Caco-2 (cell line): ENCODE data around the gene NUDT6. TPM values are rescaled to one million over a fixed set of nuclear protein-coding genes. Genes with fewer than 3 reads are reported as not detected.

Experiments used
- BruUV-seq: library from RNA; stranded (reverse); fragments of 400-500 nt; replicated peaks from 2 replicates; lab custom pipeline; 2021; lab: Mats Ljungman, UMichigan
- CTCF ChIA-PET: fragments of 300-600 bp; sonication (Branson Sonifier 250); formaldehyde crosslinking; loops from one replicate; lab custom pipeline; 2022; ENCODE audit warnings: antibody characterized with exemption; lab: Charles Lee
- POLR2A ChIA-PET: fragments of 300-600 bp; sonication (Branson Sonifier 250); formaldehyde crosslinking; loops from one replicate; lab custom pipeline; 2022; ENCODE audit warnings: antibody characterized with exemption; lab: Charles Lee
- DNase-seq, 2 experiments: peaks; one replicate each; pipeline versions ENCODE4 v3.0.0 to v3.0.0-alpha.2; 2020 to 2022
- H3K27me3 ChIP-seq: replicated peaks from 2 replicates; pipeline ENCODE4 v1.6.0; 2011; ENCODE audit warnings: low read length; ENCODE audit not compliant: control insufficient read depth, insufficient read depth
- H3K36me3 ChIP-seq: 2 replicates; pipeline ENCODE4 v1.5.1; 2011; ENCODE audit warnings: low read length; ENCODE audit not compliant: control insufficient read depth, insufficient read depth
- H3K4me1 ChIP-seq: fragments of 250-450 bp; sonication (Bioruptor Pico); 2 replicates; pipeline ENCODE4 v1.5.1; 2020; ENCODE audit warnings: mild to moderate bottlenecking
- H3K4me3 ChIP-seq: 2 replicates; pipeline ENCODE4 v1.5.1; 2011; ENCODE audit warnings: low read depth, mild to moderate bottlenecking, control low read depth, low read length
- H3K9me3 ChIP-seq: fragments of 250-450 bp; sonication (Bioruptor Pico); 2 replicates; pipeline ENCODE4 v1.5.1; 2020; ENCODE audit warnings: mild to moderate bottlenecking, moderate library complexity
- H3K27ac Mint-ChIP-seq: one replicate; pipeline ENCODE4 v1.8.0; 2022; ENCODE audit warnings: mixed read lengths; ENCODE audit not compliant: unreplicated experiment
- H3K27me3 Mint-ChIP-seq: one replicate; pipeline ENCODE4 v1.8.0; 2022; ENCODE audit warnings: mixed read lengths; ENCODE audit not compliant: insufficient read depth, unreplicated experiment
- H3K36me3 Mint-ChIP-seq: one replicate; pipeline ENCODE4 v1.8.0; 2022; ENCODE audit warnings: mild to moderate bottlenecking, mixed read lengths; ENCODE audit not compliant: insufficient read depth, unreplicated experiment
- H3K4me1 Mint-ChIP-seq: one replicate; pipeline ENCODE4 v1.8.0; 2022; ENCODE audit warnings: low read depth, mixed read lengths; ENCODE audit not compliant: unreplicated experiment
- H3K4me3 Mint-ChIP-seq: one replicate; pipeline ENCODE4 v1.8.0; 2022; ENCODE audit warnings: mild to moderate bottlenecking, moderate library complexity, mixed read lengths; ENCODE audit not compliant: unreplicated experiment
- H3K9me3 Mint-ChIP-seq: one replicate; pipeline ENCODE4 v1.8.0; 2022; ENCODE audit warnings: mixed read lengths; ENCODE audit not compliant: unreplicated experiment
- CTCF ChIP-seq, 2 experiments: fragments of 200-600 bp in 1 of 2; IDR thresholded peaks; 1 replicate in 1 of 2; 2 replicates in 1 of 2; pipeline versions ENCODE4 v1.5.1 to v1.8.0; 2011 to 2022; ENCODE audit warnings: antibody characterized with exemption in 1 of 2, control low read depth in 1 of 2, inconsistent platforms in 1 of 2, low read depth in 1 of 2, low read length in 1 of 2, mild to moderate bottlenecking in 1 of 2, moderate library complexity in 1 of 2; ENCODE audit not compliant: insufficient read depth in 1 of 2, severe bottlenecking in 1 of 2, unreplicated experiment in 1 of 2
- intact Hi-C: fragments of 100-400 bp; cut with micrococcal nuclease; formaldehyde crosslinking; loops from one replicate; pipeline ENCODE4 v1.10.0; 2022; ENCODE audit not compliant: unreplicated experiment
- total RNA-seq: library from RNA; stranded (reverse); gene quantifications from 2 replicates; pipeline ENCODE4 v1.2.3, GENCODE V29; 2022

Gene NUDT6
- total RNA-seq, 1 experiment from 2014 or later = 5.3 TPM

DNA sequence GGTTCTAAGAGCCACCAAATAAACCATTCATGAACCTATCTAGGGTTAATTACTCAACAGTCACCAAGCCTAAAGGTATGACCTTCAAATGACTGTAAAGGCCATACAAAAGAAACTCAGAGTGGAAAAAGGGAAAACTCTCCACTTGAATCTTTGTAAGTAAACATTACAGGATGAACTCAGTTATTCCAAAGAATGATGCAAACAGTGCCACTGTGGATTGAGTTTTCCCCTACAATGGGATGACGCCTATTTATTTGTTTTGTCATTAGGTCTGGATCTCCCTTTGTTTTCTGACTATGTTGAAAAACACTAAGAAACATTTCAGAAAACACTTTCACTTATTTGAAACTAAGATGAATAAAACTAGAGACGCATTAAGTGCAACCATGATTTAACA is 12.7 kb downstream of the NUDT6 start:
- Mint-ChIP-seq H3K27ac (no peak overlapping the region), H3K4me1 (no peaks in the 10 kb centered on the region), H3K36me3 (no peaks in the 10 kb centered on the region), H3K27me3 (no peaks in the 10 kb centered on the region), H3K4me3 (no peak overlapping the region), H3K9me3 (no peaks in the 10 kb centered on the region)
- no peak for TF ChIP-seq CTCF (IDR thresholded peaks at IDR 0.05; ENCODE audit: insufficient read depth in 1 of 2, low read depth in 1 of 2, low read length in 1 of 2, severe bottlenecking in 1 of 2, unreplicated experiment in 1 of 2)
- Histone ChIP-seq H3K36me3 (no peaks in the 10 kb centered on the region), H3K4me1 (no peaks in the 10 kb centered on the region), H3K9me3 (no peaks in the 10 kb centered on the region), H3K27me3 (no peaks in the 10 kb centered on the region), H3K4me3 (no peak overlapping the region)
- CTCF ChIA-PET = no interaction called here
- POLR2A ChIA-PET = no interaction called here
- no TSS peak for BruUV-seq
- intact Hi-C loops = loop anchor here (5.0 kb wide), 1 partner anchor 52 kb away; no protein-coding TSS in a partner anchor
- DNase-seq = no peak

DNA sequence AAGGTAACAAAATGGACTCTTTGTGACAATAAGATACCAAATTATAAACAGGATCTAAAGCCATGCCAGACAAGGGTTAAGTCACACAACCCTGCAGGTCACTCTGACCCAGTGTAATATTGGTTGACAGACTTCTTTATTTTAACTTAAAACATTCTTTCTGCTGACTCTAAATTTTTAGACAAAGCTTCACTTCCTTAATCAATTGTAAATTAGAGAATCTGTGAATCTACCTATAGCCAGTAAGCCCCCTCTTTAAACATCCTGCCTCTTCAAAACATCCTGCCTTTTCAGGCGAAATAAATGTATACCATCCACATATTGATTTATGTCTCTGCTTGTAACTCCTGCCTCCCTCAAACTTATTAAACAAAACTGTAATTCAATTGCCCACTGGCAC is 14.2 kb downstream of the NUDT6 start:
- no peak for DNase-seq
- Mint-ChIP-seq H3K36me3 (no peaks in the 10 kb centered on the region), H3K27ac (no peak overlapping the region), H3K9me3 (no peaks in the 10 kb centered on the region), H3K4me3 (no peak overlapping the region), H3K4me1 (no peaks in the 10 kb centered on the region), H3K27me3 (no peaks in the 10 kb centered on the region)
- ChIA-PET POLR2A (no interaction called here), CTCF (no interaction called here)
- Histone ChIP-seq H3K36me3 (no peaks in the 10 kb centered on the region), H3K4me1 (no peaks in the 10 kb centered on the region), H3K4me3 (no peak overlapping the region), H3K9me3 (no peaks in the 10 kb centered on the region), H3K27me3 (no peaks in the 10 kb centered on the region)
- no peak for TF ChIP-seq CTCF (IDR thresholded peaks at IDR 0.05; ENCODE audit: insufficient read depth in 1 of 2, low read depth in 1 of 2, low read length in 1 of 2, severe bottlenecking in 1 of 2, unreplicated experiment in 1 of 2)
- intact Hi-C loops = no loop called here
- no TSS peak for BruUV-seq

DNA sequence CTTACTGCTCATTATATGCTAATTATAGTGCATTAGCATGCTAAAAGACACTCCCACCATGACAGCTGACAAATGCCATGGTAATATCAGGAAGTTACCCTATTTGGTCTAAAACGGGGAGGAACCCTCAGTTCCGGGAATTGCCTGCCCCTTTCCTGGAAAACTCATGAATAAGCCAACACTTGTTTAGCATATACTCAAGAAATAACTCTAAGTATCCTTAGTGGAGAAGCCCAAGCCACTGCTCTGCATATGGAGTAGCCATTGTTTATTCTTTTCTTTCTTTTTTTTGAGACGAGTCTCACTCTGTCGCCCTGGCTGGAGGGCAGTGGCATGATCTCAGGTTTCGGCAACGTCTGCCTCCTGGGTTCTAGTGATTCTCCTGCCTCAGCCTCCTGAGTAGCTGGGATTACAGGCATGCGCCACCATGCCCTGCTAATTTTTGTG is 15.5 kb downstream of the NUDT6 start:
- no peaks in the 10 kb centered on the region for H3K36me3 Mint-ChIP-seq
- intact Hi-C loops = no loop called here
- CTCF ChIA-PET = no interaction called here
- no peaks in the 10 kb centered on the region for H3K9me3 ChIP-seq
- DNase-seq = no peak
- no peak overlapping the region for H3K4me3 ChIP-seq
- no peaks in the 10 kb centered on the region for H3K9me3 Mint-ChIP-seq
- BruUV-seq = no TSS peak
- no peaks in the 10 kb centered on the region for H3K27me3 Mint-ChIP-seq
- no peaks in the 10 kb centered on the region for H3K36me3 ChIP-seq
- H3K4me3 Mint-ChIP-seq = no peak overlapping the region
- POLR2A ChIA-PET = no interaction called here
- no peaks in the 10 kb centered on the region for H3K27me3 ChIP-seq
- H3K27ac Mint-ChIP-seq = no peak overlapping the region
- no peaks in the 10 kb centered on the region for H3K4me1 Mint-ChIP-seq
- no peaks in the 10 kb centered on the region for H3K4me1 ChIP-seq
- no peak for TF ChIP-seq CTCF (IDR thresholded peaks at IDR 0.05; ENCODE audit: insufficient read depth in 1 of 2, low read depth in 1 of 2, low read length in 1 of 2, severe bottlenecking in 1 of 2, unreplicated experiment in 1 of 2)
